NCI-H510A treated with DMSO at 0.1 percent for 48 hours (cell line): ENCODE data around the gene FOXG1.
A peak's percentile ranks its signal among the peaks of the same experiment; 100 is the strongest.

Experiments used
- DNase-seq: peaks from one replicate; lab custom pipeline; 2025; lab: John Stamatoyannopoulos, UW

The FOXG1 gene

DNA sequence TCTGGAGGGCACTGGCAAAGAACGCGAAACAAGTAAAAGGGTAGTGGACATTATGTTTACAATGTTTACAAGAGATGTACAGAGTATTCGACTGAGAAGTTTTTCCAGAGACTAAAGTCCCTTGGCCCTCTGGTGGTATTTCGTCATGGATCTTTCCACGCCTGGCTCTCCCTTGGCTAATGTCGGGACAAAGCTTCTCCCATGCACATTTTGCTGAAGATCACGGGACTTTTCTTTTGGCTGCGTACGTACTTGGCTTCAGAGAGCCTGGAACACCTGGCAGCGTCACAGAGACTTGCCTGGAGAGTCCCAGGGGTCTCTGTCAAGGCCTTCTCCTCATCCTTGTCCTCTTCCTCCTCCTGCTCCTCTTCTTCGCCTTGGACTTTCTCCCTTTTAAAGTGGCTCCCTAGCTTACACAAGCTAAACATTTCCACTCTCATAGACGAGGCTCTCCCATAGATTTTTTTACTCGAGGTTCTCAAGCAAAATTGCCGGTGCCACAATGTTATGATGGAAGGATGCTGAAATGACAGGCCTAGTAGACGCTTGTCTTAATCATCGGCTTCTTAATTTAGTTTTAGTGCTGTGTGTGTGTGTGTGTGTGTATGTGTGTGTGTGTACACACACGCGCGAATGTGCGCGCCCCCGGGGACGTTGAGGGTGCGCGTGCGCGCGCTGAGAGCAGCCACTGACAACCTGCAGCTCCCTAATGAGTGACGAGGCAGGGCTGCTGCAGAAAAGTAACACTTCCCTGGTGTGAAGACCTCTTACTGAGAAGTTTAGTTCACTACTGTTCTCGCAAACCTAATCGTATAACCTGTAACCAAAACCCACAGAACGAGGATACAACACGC lies 4.9 kb upstream of the FOXG1 start:
- DNase-seq, result no peak

GRCh38 chr14:28762303-28762954 lies 4.2 kb upstream of the FOXG1 start:
- DNase-seq, result no peak

GRCh38 chr14:28762955-28763326 lies 3.6 kb upstream of the FOXG1 start:
- DNase-seq, result no peak

- DNase-seq, result no peak
Observed at GRCh38 chr14:28763751-28764256, 2.8 kb upstream of the FOXG1 start.

DNA sequence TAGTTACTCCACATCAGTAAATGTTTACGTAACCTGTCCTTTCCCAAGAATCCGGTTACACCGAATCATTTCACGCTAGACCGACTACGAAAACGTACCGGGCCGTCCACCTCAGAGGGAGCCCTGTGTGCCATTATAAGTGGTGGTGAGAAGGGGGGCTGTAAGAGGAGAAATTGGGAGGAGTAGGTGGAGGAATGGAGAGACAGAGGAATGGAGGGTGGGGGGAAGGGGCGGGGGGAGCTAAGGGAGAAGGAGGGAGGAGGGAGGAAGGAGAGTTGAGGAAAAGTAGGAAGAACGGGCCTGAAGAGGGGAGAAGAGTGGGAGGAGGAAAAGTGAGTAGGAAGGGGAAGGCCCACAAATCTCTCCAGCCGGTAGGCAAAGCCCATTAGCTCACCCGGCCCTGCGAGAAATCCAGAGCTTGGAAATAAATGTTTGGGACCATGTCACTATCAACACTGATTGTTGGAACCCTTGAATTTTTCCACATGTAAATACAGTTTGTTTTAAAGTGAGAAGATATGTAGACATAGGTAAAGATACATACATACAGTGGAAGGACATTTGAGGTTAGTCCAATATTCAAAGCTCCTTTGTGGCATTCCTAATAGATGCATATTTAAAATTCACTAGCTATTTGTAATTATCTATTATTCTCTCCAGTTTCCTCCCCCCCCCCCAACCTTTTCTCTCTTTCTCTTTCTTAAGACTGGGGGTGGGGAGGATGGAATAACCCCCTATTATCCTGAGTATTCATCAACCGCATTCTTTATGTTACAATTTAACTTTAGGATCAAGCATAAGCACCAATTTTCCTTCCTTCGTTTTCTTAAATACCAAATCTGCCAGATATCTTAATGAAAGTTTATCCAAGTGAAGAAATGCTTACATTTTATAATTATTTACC lies 2.1 kb upstream of the FOXG1 start:
- peak; percentile 91 for DNase-seq

- DNase-seq, result peak; percentile 65
Observed at GRCh38 chr14:28765169-28765830, 1.3 kb upstream of the FOXG1 start.

GRCh38 chr14:28765831-28766468 lies 637 bp upstream of the FOXG1 start:
- DNase-seq, result peak; percentile 65

DNA sequence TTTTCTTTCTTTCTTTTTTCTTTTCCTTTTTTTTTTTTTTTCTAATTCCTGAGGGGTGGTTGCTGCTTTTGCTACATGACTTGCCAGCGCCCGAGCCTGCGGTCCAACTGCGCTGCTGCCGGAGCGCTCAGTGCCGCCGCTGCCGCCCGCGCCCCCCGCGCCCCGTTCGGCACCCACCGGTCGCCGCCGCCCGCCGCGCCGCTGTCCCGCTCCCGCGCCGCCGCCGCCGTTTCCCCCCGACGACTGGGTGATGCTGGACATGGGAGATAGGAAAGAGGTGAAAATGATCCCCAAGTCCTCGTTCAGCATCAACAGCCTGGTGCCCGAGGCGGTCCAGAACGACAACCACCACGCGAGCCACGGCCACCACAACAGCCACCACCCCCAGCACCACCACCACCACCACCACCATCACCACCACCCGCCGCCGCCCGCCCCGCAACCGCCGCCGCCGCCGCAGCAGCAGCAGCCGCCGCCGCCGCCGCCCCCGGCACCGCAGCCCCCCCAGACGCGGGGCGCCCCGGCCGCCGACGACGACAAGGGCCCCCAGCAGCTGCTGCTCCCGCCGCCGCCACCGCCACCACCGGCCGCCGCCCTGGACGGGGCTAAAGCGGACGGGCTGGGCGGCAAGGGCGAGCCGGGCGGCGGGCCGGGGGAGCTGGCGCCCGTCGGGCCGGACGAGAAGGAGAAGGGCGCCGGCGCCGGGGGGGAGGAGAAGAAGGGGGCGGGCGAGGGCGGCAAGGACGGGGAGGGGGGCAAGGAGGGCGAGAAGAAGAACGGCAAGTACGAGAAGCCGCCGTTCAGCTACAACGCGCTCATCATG lies 654 bp downstream of the FOXG1 start:
- no peak for DNase-seq

- peak; percentile 77 for DNase-seq
Observed at GRCh38 chr14:28767853-28768741, 1.5 kb downstream of the FOXG1 start.

GRCh38 chr14:28769276-28769880 lies 2.8 kb downstream of the FOXG1 start:
- no peak for DNase-seq

DNA sequence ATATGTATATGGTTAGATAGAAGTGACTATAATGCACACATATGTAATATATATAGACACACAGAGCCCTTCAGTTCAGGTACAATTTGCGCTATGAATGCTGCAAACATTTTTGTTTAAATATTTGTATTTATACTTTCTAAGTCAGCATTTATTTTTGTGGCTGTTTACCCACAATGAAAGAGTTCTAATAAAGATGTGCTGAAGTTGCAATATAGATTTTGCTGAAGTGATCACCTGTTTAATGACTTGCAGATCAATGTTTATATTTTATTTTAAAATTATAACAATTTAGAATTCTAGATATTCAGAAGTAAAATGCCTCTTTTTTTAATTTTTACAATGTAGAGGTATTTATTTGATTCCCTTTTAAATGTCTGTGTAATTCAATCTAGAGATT lies 3.5 kb downstream of the FOXG1 start:
- DNase-seq, result peak; percentile 23

GRCh38 chr14:28770630-28771029 lies 4.0 kb downstream of the FOXG1 start:
- DNase-seq, result no peak

- DNase-seq, result no peak
Observed at GRCh38 chr14:28771168-28771567, 4.6 kb downstream of the FOXG1 start.

- DNase-seq, result peak; percentile 67
Observed at GRCh38 chr14:28772613-28773012, 6.0 kb downstream of the FOXG1 start.

- DNase-seq, result no peak
Observed at GRCh38 chr14:28773176-28773575, 6.6 kb downstream of the FOXG1 start.

DNA sequence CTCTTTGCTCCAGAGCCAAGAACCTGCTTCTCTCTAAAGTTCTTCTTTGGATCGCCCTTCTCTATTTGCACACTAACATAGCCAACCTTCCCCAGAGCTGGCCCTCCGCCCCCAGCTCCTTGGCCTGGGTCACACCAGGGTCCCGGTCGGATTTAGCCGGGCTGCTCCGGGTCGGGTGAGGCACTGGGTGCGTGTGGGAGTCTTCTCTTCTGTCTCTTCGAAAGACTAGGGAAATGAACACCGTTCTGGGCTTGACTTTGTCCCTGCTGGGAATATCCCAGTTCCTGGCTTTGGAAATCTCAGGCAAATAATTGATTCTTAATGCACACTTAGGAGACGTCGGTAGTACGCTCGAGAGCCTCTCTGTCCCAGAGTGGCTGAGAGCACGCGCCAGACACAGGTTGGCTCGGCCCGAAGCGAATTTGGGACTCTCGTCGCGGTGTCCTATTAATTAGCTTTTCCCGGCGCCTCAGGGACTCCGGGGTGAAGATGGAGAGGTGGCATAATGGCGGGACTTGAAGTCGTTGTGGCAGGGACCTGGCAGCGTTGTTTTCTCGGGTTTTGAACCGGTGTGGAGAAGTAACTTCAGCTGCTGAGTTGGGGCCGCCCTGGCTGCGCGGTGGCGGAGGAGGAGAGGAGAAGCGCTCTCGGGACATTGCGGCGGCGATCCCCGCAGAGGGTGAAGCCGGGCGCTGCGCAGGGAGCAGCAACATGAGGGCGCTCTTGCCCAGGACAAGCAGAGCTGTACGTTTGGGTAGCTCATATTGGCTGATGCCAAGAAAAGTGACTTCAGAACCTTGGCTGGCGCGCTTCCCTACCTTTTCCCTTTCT lies 7.5 kb downstream of the FOXG1 start:
- peak; percentile 47 for DNase-seq

DNA sequence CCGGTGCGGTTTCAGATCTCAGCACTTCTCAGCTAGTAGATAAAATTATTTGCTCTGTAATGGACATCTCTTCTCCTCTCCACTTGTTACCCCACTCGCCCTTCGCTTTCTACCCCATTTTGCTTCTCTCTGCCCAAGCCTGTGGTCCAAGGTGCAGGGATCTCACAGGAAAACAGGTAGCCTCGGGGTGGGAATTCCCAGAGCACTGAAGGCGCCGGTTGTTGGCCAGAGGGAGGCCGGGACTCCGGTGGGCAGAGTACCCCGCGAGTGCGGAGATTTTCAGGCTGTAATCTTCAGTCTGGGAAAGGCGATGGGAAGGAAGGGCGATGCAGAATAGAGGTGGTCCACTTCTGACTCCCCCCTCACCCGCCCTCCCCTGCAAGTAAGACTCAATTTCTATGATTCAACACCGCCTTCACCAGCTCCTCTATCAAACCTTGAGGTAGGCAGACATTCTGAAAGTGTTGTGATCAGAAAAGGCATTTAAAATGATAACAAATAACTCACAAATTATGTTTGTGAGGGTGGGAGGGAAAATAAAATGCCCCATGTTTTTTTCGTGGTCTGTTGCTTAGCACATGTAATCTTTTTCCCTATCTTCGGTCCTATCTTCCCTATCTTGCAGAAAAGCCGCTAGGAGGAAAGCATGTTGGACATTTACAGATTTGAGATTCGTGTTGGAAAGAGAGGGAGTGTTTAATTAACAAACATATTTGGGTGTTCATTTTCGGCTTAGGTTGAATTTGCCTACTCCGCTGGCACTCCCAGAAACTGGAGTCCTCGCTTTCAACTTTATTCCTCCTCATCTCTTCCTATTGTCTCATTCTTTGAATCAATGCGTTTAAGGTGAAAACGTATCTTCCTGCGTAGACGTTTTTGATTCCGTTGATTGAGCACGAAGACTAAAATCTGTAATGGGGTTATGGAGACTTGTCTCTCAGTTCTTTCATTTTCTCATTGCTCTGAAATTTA lies 8.5 kb downstream of the FOXG1 start:
- no peak for DNase-seq
